ENCODE data around the gene FBXW8. TPM values are rescaled to one million over a fixed set of nuclear protein-coding genes. Genes with fewer than 3 reads are reported as not detected.
A peak's percentile ranks its signal among the peaks of the same experiment; 100 is the strongest.

The FBXW8 gene
- total RNA-seq, 3 donors from 2014 or later (not counting 1 experiment from before 2014, with no cell fraction given), result 11.5 to 16.0 (median 13.5) TPM

- peaks cover 74 to 77% of the 10 kb centered on the region in 2 donors for H3K4me1 Mint-ChIP-seq
- DNase-seq, result no peak
- H3K36me3 Mint-ChIP-seq, result no peaks in the 10 kb centered on the region
- no peak overlapping the region for H3K4me3 Mint-ChIP-seq
- no peak overlapping the region for H3K4me3 ChIP-seq (ENCODE audit: low read length)
- TF ChIP-seq CTCF (IDR thresholded peaks at IDR 0.05), result no peak
- no peak overlapping the region for H3K27ac ChIP-seq (ENCODE audit: low read length)
- peaks cover 30% of the 10 kb centered on the region for H3K4me1 ChIP-seq (ENCODE audit: control insufficient read depth, insufficient read depth, low read length)
- intact Hi-C loops (cut with micrococcal nuclease), result no loop called here
- no peaks in the 10 kb centered on the region for H3K36me3 ChIP-seq (ENCODE audit: control insufficient read depth, insufficient read depth, low read length)
- H3K9me3 ChIP-seq (ENCODE audit: control insufficient read depth, insufficient read depth, low read length), result no peaks in the 10 kb centered on the region
- ATAC-seq, result no peak
- H3K27me3 Mint-ChIP-seq (ENCODE audit: low read depth in 2 of 2), result peaks cover 0 to 3% of the 10 kb centered on the region in 2 donors
- peaks cover 0 to 2% of the 10 kb centered on the region in 2 donors for H3K9me3 Mint-ChIP-seq
- no peaks in the 10 kb centered on the region for H3K27me3 ChIP-seq (ENCODE audit: control insufficient read depth, insufficient read depth, low read length)
- peak overlapping the region in 1 of 2 donors; percentile 50 for H3K27ac Mint-ChIP-seq
- 79% methylated on average over 6 of the region's 6 CpGs for WGBS (ENCODE audit: insufficient coverage)
These were observed 9.1 kb downstream of the FBXW8 start for GRCh38 chr12:116919706-116920485.

GRCh38 chr12:116920939-116921338 is 10.2 kb downstream of the FBXW8 start:
- DNase-seq, result no peak
- H3K9me3 ChIP-seq (ENCODE audit: control insufficient read depth, insufficient read depth, low read length), result no peaks in the 10 kb centered on the region
- H3K36me3 Mint-ChIP-seq, result no peaks in the 10 kb centered on the region
- 33% methylated on average over 1 of the region's 3 CpGs for WGBS (ENCODE audit: insufficient coverage)
- peak overlapping the region; percentile 17 for H3K4me3 Mint-ChIP-seq
- no peak for TF ChIP-seq CTCF (IDR thresholded peaks at IDR 0.05)
- no peak overlapping the region for H3K4me3 ChIP-seq (ENCODE audit: low read length)
- peaks cover 80 to 83% of the 10 kb centered on the region in 2 donors for H3K4me1 Mint-ChIP-seq
- H3K27me3 ChIP-seq (ENCODE audit: control insufficient read depth, insufficient read depth, low read length), result no peaks in the 10 kb centered on the region
- peaks cover 0 to 3% of the 10 kb centered on the region in 2 donors for H3K27me3 Mint-ChIP-seq (ENCODE audit: low read depth in 2 of 2)
- H3K27ac ChIP-seq (ENCODE audit: low read length), result no peak overlapping the region
- H3K4me1 ChIP-seq (ENCODE audit: control insufficient read depth, insufficient read depth, low read length), result peaks cover 38% of the 10 kb centered on the region
- no peak for ATAC-seq
- no peaks in the 10 kb centered on the region for H3K36me3 ChIP-seq (ENCODE audit: control insufficient read depth, insufficient read depth, low read length)
- H3K9me3 Mint-ChIP-seq, result peaks cover 0 to 2% of the 10 kb centered on the region in 2 donors
- H3K27ac Mint-ChIP-seq, result peak overlapping the region in 1 of 2 donors; percentile 50
- intact Hi-C loops (cut with micrococcal nuclease), result no loop called here

GRCh38 chr12:116922194-116922897 is 11.6 kb downstream of the FBXW8 start:
- ATAC-seq (no peak), DNase-seq (peak in 1 of 2 donors; percentile 21)
- Histone ChIP-seq H3K27me3 (ENCODE audit: control insufficient read depth, insufficient read depth, low read length) (no peaks in the 10 kb centered on the region), H3K36me3 (ENCODE audit: control insufficient read depth, insufficient read depth, low read length) (no peaks in the 10 kb centered on the region), H3K4me3 (ENCODE audit: low read length) (no peak overlapping the region), H3K27ac (ENCODE audit: low read length) (no peak overlapping the region), H3K4me1 (ENCODE audit: control insufficient read depth, insufficient read depth, low read length) (peaks cover 30% of the 10 kb centered on the region), H3K9me3 (ENCODE audit: control insufficient read depth, insufficient read depth, low read length) (no peaks in the 10 kb centered on the region)
- Mint-ChIP-seq H3K27me3 (ENCODE audit: low read depth in 2 of 2) (no peaks in the 10 kb centered on the region), H3K27ac (peak overlapping the region in 1 of 2 donors; percentile 43), H3K4me3 (no peak overlapping the region), H3K36me3 (no peaks in the 10 kb centered on the region), H3K4me1 (peaks cover 80 to 82% of the 10 kb centered on the region in 2 donors), H3K9me3 (no peaks in the 10 kb centered on the region)
- no peak for TF ChIP-seq CTCF (IDR thresholded peaks at IDR 0.05)
- intact Hi-C loops (cut with micrococcal nuclease), result no loop called here
- WGBS (ENCODE audit: insufficient coverage), result 40% methylated on average over 1 of the region's 2 CpGs
